DND-41 (cell line): ENCODE results near the gene NDOR1.

Source experiments
- ATAC-seq: fragments of 200-7000 bp; cut with Tn5 transposase; 3 replicates; pipeline ENCODE4 v1.9.1; 2021; ENCODE audit warnings: low read depth; ENCODE audit not compliant: insufficient read depth
- DNase-seq: peaks from one replicate; pipeline ENCODE4 v3.0.0-alpha.2; 2020
- H2AFZ ChIP-seq: 2 replicates; pipeline ENCODE4 v1.6.0; 2012; ENCODE audit warnings: low read depth, low read length
- H3K27ac ChIP-seq: 2 replicates; pipeline ENCODE4 v1.5.1; 2012; ENCODE audit warnings: low read length, inconsistent platforms
- H3K27me3 ChIP-seq: fragments of 200-600 bp; sonication (generic); 2 replicates; pipeline ENCODE4 v1.6.0; 2012; ENCODE audit warnings: low read length, mild to moderate bottlenecking, inconsistent platforms; ENCODE audit not compliant: insufficient read depth, poor library complexity
- H3K36me3 ChIP-seq: 2 replicates; pipeline ENCODE4 v1.5.1; 2012; ENCODE audit warnings: low read length, inconsistent platforms; ENCODE audit not compliant: insufficient read depth
- H3K4me1 ChIP-seq: 2 replicates; pipeline ENCODE4 v1.5.1; 2012; ENCODE audit warnings: mild to moderate bottlenecking, low read length; ENCODE audit not compliant: insufficient read depth
- H3K4me2 ChIP-seq: 2 replicates; pipeline ENCODE4 v1.6.0; 2012; ENCODE audit warnings: mild to moderate bottlenecking, moderate library complexity, low read length, inconsistent platforms; ENCODE audit not compliant: insufficient read depth
- H3K4me3 ChIP-seq, 2 experiments: fragments of 200-600 bp in 1 of 2; shearing (Covaris generic) in 1 of 2; 2 replicates each; pipeline ENCODE4 v1.5.1; 2012 to 2016; ENCODE audit warnings: inconsistent platforms in 2 of 2, low read length in 2 of 2, mild to moderate bottlenecking in 2 of 2, low read depth in 1 of 2, moderate library complexity in 1 of 2
- H3K79me2 ChIP-seq: 2 replicates; pipeline ENCODE4 v1.6.0; 2012; ENCODE audit warnings: low read length, inconsistent platforms; ENCODE audit not compliant: insufficient read depth
- H3K9ac ChIP-seq: 2 replicates; pipeline ENCODE4 v1.6.0; 2012; ENCODE audit warnings: low read depth, mild to moderate bottlenecking, inconsistent platforms, low read length, moderate library complexity
- H3K9me3 ChIP-seq: 2 replicates; pipeline ENCODE4 v1.5.1; 2012; ENCODE audit warnings: low read length, moderate library complexity, mild to moderate bottlenecking, inconsistent platforms; ENCODE audit not compliant: insufficient read depth, severe bottlenecking
- H4K20me1 ChIP-seq: 2 replicates; pipeline ENCODE4 v1.6.0; 2012; ENCODE audit warnings: low read length; ENCODE audit not compliant: insufficient read depth
- EZH2 ChIP-seq: IDR thresholded peaks from 3 replicates; pipeline ENCODE4 v1.6.1; 2012; ENCODE audit warnings: borderline replicate concordance, low read depth, mild to moderate bottlenecking, moderate library complexity, low read length, inconsistent platforms; ENCODE audit not compliant: severe bottlenecking
- TF ChIP-seq, protein P1 (sequence below): IDR thresholded peaks from 2 replicates; pipeline ENCODE4 v1.5.1; 2012; ENCODE audit warnings: borderline replicate concordance, low read length, moderate library complexity, mild to moderate bottlenecking; ENCODE audit not compliant: poor library complexity, severe bottlenecking; ENCODE audit errors: extremely low read depth

The NDOR1 gene

GRCh38 chr9:137194388-137194787 lies 11.1 kb upstream of the NDOR1 start:
- no peak for TF ChIP-seq EZH2
- TF ChIP-seq, protein P1, sequence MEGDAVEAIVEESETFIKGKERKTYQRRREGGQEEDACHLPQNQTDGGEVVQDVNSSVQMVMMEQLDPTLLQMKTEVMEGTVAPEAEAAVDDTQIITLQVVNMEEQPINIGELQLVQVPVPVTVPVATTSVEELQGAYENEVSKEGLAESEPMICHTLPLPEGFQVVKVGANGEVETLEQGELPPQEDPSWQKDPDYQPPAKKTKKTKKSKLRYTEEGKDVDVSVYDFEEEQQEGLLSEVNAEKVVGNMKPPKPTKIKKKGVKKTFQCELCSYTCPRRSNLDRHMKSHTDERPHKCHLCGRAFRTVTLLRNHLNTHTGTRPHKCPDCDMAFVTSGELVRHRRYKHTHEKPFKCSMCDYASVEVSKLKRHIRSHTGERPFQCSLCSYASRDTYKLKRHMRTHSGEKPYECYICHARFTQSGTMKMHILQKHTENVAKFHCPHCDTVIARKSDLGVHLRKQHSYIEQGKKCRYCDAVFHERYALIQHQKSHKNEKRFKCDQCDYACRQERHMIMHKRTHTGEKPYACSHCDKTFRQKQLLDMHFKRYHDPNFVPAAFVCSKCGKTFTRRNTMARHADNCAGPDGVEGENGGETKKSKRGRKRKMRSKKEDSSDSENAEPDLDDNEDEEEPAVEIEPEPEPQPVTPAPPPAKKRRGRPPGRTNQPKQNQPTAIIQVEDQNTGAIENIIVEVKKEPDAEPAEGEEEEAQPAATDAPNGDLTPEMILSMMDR = no peak
- Histone ChIP-seq H3K27ac (no peak overlapping the region), H3K79me2 (peaks cover 20% of the 10 kb centered on the region), H3K4me3 (no peak overlapping the region), H3K9me3 (no peaks in the 10 kb centered on the region), H3K27me3 (no peaks in the 10 kb centered on the region), H3K36me3 (peaks cover 22% of the 10 kb centered on the region), H3K4me2 (no peak overlapping the region), H4K20me1 (peaks cover 36% of the 10 kb centered on the region), H3K4me1 (peaks cover 36% of the 10 kb centered on the region), H2AFZ (no peak overlapping the region), H3K9ac (no peak overlapping the region)
- DNase-seq = no peak
- ATAC-seq = no peak

DNA sequence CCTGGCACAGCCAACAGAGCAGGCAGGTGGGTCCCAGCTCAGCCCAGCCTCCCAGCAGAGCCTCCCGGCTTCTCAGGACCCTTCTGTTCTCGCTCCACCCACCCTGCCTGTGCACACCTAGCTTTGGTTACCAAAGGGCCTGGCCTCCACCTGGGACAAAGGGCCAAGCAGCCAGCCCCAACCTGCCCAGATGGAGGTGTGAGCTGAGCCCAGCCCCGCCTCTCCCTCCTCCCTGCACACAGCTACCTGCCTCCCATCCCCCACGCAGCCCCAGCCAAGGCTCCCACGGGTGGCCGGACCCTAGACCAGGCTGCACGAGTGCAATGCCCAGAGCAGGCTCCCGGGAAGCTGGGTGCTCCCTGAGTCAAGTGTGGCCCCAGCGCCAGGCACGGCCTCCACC lies 10.6 kb upstream of the NDOR1 start:
- Histone ChIP-seq H2AFZ (no peak overlapping the region), H3K27ac (no peak overlapping the region), H3K79me2 (peaks cover 15% of the 10 kb centered on the region; the same call in 1 of the 2 replicates), H3K4me2 (no peak overlapping the region), H3K4me1 (peaks cover 36% of the 10 kb centered on the region), H3K9me3 (no peaks in the 10 kb centered on the region), H3K9ac (no peak overlapping the region), H3K27me3 (no peaks in the 10 kb centered on the region), H3K4me3 (no peak overlapping the region), H4K20me1 (peaks cover 34% of the 10 kb centered on the region), H3K36me3 (peaks cover 16% of the 10 kb centered on the region)
- TF ChIP-seq, protein P1 = no peak
- TF ChIP-seq EZH2 = no peak
- no peak for DNase-seq
- ATAC-seq = no peak

GRCh38 chr9:137195525-137196220 lies 9.8 kb upstream of the NDOR1 start:
- H3K4me1 ChIP-seq = peaks cover 29% of the 10 kb centered on the region
- no peaks in the 10 kb centered on the region for H3K9me3 ChIP-seq
- H3K4me2 ChIP-seq = no peak overlapping the region
- no peaks in the 10 kb centered on the region for H3K27me3 ChIP-seq
- no peak overlapping the region for H3K27ac ChIP-seq
- H3K9ac ChIP-seq = no peak overlapping the region
- TF ChIP-seq, protein P1 = no peak
- TF ChIP-seq EZH2 = no peak
- peaks cover 12% of the 10 kb centered on the region; the same call in 1 of the 2 replicates for H3K79me2 ChIP-seq
- DNase-seq (no peak), ATAC-seq (no peak)
- no peak overlapping the region for H2AFZ ChIP-seq
- no peak overlapping the region for H3K4me3 ChIP-seq
- peaks cover 27% of the 10 kb centered on the region for H4K20me1 ChIP-seq
- H3K36me3 ChIP-seq = peaks cover 9% of the 10 kb centered on the region
